OCI-LY1 (cell line): ENCODE measurements around the gene ADPGK.

Experiments
- CTCF ChIP-seq: fragments of 200-600 bp; sonication (generic), shearing (Covaris generic); IDR thresholded peaks from 2 replicates; pipeline ENCODE4 v1.5.1; 2017; ENCODE audit warnings: mild to moderate bottlenecking, antibody characterized with exemption, low read length, moderate library complexity, mixed read lengths
- EZH2 ChIP-seq: fragments of 200-600 bp; sonication (generic), shearing (Covaris generic); IDR thresholded peaks from 2 replicates; pipeline ENCODE4 v1.8.0; 2017; ENCODE audit warnings: borderline replicate concordance, mixed run types, mild to moderate bottlenecking, antibody characterized with exemption, low read length, moderate library complexity, mixed read lengths

- TF ChIP-seq CTCF: peak; percentile 16; the same call in 1 of the 2 replicates
- TF ChIP-seq EZH2: no peak
Measured at GRCh38 chr15:72770673-72771328, 12.8 kb downstream of the ADPGK start.
